HepG2 (cell line): ENCODE measurements around the gene SLC35B4. TPM values are rescaled to one million over a fixed set of nuclear protein-coding genes. Genes with fewer than 3 reads are reported as not detected.

Source experiments
- ZFAT ChIP-seq: sonication (generic); formaldehyde crosslinking; conservative IDR thresholded peaks from 2 replicates; pipeline ENCODE4 v1.8.1; 2023; ENCODE audit warnings: missing genetic modification reagents, inconsistent platforms
- ZNF501 ChIP-seq: sonication (generic); formaldehyde crosslinking; IDR thresholded peaks from 2 replicates; pipeline ENCODE4 v1.5.1; 2020; ENCODE audit warnings: mild to moderate bottlenecking, moderate library complexity, missing genetic modification reagents
- ZNF629 ChIP-seq: sonication (generic); formaldehyde crosslinking; conservative IDR thresholded peaks from 2 replicates; pipeline ENCODE4 v1.5.0; 2020; ENCODE audit warnings: missing genetic modification reagents
- ZNF737 ChIP-seq: sonication (generic); formaldehyde crosslinking; IDR thresholded peaks from 2 replicates; pipeline ENCODE4 v1.5.0; 2020; ENCODE audit warnings: missing genetic modification reagents, mild to moderate bottlenecking, borderline replicate concordance
- ZNF746 ChIP-seq: sonication (generic); formaldehyde crosslinking; IDR thresholded peaks from 2 replicates; pipeline ENCODE4 v1.8.0; 2022; ENCODE audit warnings: mild to moderate bottlenecking, missing genetic modification reagents
- ZNF879 ChIP-seq: sonication (generic); formaldehyde crosslinking; IDR thresholded peaks from 2 replicates; pipeline ENCODE4 v1.8.1; 2023; ENCODE audit warnings: missing genetic modification reagents
- ZSCAN22 ChIP-seq: sonication (generic); formaldehyde crosslinking; IDR thresholded peaks from 2 replicates; pipeline ENCODE4 v1.4.0; 2020; ENCODE audit warnings: mild to moderate bottlenecking, missing genetic modification reagents
- polyA plus RNA-seq, 8 experiments: library from polyadenylated mRNA; depleted of rRNA in 3 of 8; stranded (reverse) in 7 of 8; unstranded in 1 of 8; fragments of >200 nt; fragmentation: Illumina TruSeq in 4 of 8; extraction: Trizol in 4 of 8; gene quantifications; 2 replicates each; pipeline versions ENCODE4 v1.2.1 to v1.2.3, GENCODE V29; 2011 to 2016; ENCODE audit warnings: low read depth in 4 of 8, missing spikeins in 1 of 8, mixed read lengths in 1 of 8; ENCODE audit not compliant: insufficient read depth in 1 of 8
- total RNA-seq, 5 experiments: library from RNA; depleted of rRNA; stranded (reverse); fragments of >200 nt; fragmentation: Illumina TruSeq; extraction: Trizol; gene quantifications; 2 replicates each; pipeline ENCODE4 v1.2.3, GENCODE V29; 2016; ENCODE audit warnings: low read depth in 1 of 5
- TF ChIP-seq, protein P1 (sequence below): sonication (generic); formaldehyde crosslinking; IDR thresholded peaks from 2 replicates; pipeline ENCODE4 v1.4.0; 2020; ENCODE audit warnings: missing genetic modification reagents, mild to moderate bottlenecking, borderline replicate concordance
- TF ChIP-seq, protein P2 (sequence below): sonication (generic); formaldehyde crosslinking; IDR thresholded peaks from 2 replicates; pipeline ENCODE4 v1.5.0; 2020; ENCODE audit warnings: mild to moderate bottlenecking, missing genetic modification reagents
- TF ChIP-seq, protein P3 (sequence below): sonication (generic); formaldehyde crosslinking; IDR thresholded peaks from 2 replicates; pipeline ENCODE4 v1.5.1; 2020; ENCODE audit warnings: missing genetic modification reagents, mild to moderate bottlenecking, borderline replicate concordance
- TF ChIP-seq, protein P4 (sequence below): sonication (generic); formaldehyde crosslinking; IDR thresholded peaks from 2 replicates; pipeline ENCODE4 v1.4.0; 2020; ENCODE audit warnings: mild to moderate bottlenecking, missing genetic modification reagents
- TF ChIP-seq, protein P5 (sequence below): sonication (generic); formaldehyde crosslinking; IDR thresholded peaks from 2 replicates; pipeline ENCODE4 v1.4.0; 2020; ENCODE audit warnings: mild to moderate bottlenecking, missing genetic modification reagents
- TF ChIP-seq, protein P6 (sequence below): sonication (generic); formaldehyde crosslinking; IDR thresholded peaks from 2 replicates; pipeline ENCODE4 v1.4.0; 2020; ENCODE audit warnings: missing genetic modification reagents, borderline replicate concordance
- TF ChIP-seq, protein P7 (sequence below): sonication (generic); formaldehyde crosslinking; IDR thresholded peaks from 2 replicates; pipeline ENCODE4 v1.4.0; 2020; ENCODE audit warnings: mild to moderate bottlenecking, low read depth, missing genetic modification reagents
- TF ChIP-seq, protein P8 (sequence below): sonication (generic); formaldehyde crosslinking; conservative IDR thresholded peaks from 2 replicates; pipeline ENCODE4 v1.8.0; 2022; ENCODE audit warnings: missing genetic modification reagents

SLC35B4 gene
- total and polyA plus RNA-seq, 2 of the 13 experiments (the other 11 are each of a cell fraction or from before 2014, with no cell fraction given) = 17.1 to 17.8 TPM

DNA sequence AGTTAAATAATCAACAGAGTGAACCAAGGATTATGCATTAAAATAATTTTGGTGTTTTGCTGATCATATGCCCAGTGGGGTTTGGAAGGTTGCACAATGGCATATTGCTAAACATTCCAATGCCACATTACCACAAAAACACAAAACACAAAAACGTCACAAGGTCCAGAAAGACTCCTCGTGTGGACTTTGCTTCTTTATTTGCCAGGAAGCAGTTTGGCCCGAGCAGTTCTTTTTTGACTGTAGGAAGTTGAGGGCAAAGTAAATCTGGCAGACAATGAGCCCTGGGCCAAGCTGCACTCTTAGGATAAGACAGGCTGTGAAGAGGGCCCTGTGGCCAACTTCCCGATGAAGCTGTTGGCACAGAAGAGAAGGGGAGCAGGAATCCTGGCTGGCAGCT, 39.2 kb upstream of the SLC35B4 start (continued):
- TF ChIP-seq ZNF737 (no peak), ZNF629 (CRISPR knock-in tag) (no peak), ZNF879 (CRISPR knock-in tag) (no peak), ZSCAN22 (no peak), ZFAT (CRISPR knock-in tag) (no peak), ZNF746 (CRISPR knock-in tag) (no peak), ZNF501 (no peak)
- TF ChIP-seq, protein P1, sequence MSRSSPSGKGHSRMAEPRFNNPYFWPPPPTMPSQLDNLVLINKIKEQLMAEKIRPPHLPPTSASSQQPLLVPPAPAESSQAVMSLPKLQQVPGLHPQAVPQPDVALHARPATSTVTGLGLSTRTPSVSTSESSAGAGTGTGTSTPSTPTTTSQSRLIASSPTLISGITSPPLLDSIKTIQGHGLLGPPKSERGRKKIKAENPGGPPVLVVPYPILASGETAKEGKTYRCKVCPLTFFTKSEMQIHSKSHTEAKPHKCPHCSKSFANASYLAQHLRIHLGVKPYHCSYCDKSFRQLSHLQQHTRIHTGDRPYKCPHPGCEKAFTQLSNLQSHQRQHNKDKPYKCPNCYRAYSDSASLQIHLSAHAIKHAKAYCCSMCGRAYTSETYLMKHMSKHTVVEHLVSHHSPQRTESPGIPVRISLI (CRISPR knock-in tag) = no peak
- TF ChIP-seq, protein P2, sequence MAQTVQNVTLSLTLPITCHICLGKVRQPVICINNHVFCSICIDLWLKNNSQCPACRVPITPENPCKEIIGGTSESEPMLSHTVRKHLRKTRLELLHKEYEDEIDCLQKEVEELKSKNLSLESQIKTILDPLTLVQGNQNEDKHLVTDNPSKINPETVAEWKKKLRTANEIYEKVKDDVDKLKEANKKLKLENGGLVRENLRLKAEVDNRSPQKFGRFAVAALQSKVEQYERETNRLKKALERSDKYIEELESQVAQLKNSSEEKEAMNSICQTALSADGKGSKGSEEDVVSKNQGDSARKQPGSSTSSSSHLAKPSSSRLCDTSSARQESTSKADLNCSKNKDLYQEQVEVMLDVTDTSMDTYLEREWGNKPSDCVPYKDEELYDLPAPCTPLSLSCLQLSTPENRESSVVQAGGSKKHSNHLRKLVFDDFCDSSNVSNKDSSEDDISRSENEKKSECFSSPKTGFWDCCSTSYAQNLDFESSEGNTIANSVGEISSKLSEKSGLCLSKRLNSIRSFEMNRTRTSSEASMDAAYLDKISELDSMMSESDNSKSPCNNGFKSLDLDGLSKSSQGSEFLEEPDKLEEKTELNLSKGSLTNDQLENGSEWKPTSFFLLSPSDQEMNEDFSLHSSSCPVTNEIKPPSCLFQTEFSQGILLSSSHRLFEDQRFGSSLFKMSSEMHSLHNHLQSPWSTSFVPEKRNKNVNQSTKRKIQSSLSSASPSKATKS (CRISPR knock-in tag) = no peak
- TF ChIP-seq, protein P3, sequence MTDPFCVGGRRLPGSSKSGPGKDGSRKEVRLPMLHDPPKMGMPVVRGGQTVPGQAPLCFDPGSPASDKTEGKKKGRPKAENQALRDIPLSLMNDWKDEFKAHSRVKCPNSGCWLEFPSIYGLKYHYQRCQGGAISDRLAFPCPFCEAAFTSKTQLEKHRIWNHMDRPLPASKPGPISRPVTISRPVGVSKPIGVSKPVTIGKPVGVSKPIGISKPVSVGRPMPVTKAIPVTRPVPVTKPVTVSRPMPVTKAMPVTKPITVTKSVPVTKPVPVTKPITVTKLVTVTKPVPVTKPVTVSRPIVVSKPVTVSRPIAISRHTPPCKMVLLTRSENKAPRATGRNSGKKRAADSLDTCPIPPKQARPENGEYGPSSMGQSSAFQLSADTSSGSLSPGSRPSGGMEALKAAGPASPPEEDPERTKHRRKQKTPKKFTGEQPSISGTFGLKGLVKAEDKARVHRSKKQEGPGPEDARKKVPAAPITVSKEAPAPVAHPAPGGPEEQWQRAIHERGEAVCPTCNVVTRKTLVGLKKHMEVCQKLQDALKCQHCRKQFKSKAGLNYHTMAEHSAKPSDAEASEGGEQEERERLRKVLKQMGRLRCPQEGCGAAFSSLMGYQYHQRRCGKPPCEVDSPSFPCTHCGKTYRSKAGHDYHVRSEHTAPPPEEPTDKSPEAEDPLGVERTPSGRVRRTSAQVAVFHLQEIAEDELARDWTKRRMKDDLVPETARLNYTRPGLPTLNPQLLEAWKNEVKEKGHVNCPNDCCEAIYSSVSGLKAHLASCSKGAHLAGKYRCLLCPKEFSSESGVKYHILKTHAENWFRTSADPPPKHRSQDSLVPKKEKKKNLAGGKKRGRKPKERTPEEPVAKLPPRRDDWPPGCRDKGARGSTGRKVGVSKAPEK (CRISPR knock-in tag) = no peak
- TF ChIP-seq, protein P4, sequence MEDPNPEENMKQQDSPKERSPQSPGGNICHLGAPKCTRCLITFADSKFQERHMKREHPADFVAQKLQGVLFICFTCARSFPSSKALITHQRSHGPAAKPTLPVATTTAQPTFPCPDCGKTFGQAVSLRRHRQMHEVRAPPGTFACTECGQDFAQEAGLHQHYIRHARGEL (CRISPR knock-in tag) = no peak
- TF ChIP-seq, protein P5, sequence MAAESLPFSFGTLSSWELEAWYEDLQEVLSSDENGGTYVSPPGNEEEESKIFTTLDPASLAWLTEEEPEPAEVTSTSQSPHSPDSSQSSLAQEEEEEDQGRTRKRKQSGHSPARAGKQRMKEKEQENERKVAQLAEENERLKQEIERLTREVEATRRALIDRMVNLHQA = no peak
- TF ChIP-seq, protein P6, sequence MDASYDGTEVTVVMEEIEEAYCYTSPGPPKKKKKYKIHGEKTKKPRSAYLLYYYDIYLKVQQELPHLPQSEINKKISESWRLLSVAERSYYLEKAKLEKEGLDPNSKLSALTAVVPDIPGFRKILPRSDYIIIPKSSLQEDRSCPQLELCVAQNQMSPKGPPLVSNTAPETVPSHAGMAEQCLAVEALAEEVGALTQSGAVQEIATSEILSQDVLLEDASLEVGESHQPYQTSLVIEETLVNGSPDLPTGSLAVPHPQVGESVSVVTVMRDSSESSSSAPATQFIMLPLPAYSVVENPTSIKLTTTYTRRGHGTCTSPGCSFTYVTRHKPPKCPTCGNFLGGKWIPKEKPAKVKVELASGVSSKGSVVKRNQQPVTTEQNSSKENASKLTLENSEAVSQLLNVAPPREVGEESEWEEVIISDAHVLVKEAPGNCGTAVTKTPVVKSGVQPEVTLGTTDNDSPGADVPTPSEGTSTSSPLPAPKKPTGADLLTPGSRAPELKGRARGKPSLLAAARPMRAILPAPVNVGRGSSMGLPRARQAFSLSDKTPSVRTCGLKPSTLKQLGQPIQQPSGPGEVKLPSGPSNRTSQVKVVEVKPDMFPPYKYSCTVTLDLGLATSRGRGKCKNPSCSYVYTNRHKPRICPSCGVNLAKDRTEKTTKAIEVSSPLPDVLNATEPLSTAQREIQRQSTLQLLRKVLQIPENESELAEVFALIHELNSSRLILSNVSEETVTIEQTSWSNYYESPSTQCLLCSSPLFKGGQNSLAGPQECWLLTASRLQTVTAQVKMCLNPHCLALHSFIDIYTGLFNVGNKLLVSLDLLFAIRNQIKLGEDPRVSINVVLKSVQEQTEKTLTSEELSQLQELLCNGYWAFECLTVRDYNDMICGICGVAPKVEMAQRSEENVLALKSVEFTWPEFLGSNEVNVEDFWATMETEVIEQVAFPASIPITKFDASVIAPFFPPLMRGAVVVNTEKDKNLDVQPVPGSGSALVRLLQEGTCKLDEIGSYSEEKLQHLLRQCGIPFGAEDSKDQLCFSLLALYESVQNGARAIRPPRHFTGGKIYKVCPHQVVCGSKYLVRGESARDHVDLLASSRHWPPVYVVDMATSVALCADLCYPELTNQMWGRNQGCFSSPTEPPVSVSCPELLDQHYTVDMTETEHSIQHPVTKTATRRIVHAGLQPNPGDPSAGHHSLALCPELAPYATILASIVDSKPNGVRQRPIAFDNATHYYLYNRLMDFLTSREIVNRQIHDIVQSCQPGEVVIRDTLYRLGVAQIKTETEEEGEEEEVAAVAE (CRISPR knock-in tag) = no peak
- TF ChIP-seq, protein P7, sequence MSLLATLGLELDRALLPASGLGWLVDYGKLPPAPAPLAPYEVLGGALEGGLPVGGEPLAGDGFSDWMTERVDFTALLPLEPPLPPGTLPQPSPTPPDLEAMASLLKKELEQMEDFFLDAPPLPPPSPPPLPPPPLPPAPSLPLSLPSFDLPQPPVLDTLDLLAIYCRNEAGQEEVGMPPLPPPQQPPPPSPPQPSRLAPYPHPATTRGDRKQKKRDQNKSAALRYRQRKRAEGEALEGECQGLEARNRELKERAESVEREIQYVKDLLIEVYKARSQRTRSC (CRISPR knock-in tag) = no peak
- TF ChIP-seq, protein P8, sequence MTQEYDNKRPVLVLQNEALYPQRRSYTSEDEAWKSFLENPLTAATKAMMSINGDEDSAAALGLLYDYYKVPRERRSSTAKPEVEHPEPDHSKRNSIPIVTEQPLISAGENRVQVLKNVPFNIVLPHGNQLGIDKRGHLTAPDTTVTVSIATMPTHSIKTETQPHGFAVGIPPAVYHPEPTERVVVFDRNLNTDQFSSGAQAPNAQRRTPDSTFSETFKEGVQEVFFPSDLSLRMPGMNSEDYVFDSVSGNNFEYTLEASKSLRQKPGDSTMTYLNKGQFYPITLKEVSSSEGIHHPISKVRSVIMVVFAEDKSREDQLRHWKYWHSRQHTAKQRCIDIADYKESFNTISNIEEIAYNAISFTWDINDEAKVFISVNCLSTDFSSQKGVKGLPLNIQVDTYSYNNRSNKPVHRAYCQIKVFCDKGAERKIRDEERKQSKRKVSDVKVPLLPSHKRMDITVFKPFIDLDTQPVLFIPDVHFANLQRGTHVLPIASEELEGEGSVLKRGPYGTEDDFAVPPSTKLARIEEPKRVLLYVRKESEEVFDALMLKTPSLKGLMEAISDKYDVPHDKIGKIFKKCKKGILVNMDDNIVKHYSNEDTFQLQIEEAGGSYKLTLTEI (CRISPR knock-in tag) = no peak
